MM.1S (cell line): ENCODE data around the gene CSRP1.
"Not testable (repeated sequence)": the region's sequence is repeated elsewhere in the genome, so short reads cannot be mapped to it uniquely, and the experiment has no call there.

Source experiments
- DNase-seq: peaks from one replicate; pipeline ENCODE4 v3.0.0-alpha.2; 2015
- H2AFZ ChIP-seq: fragments of 300-600 bp; sonication (generic); 2 replicates; pipeline ENCODE4 v1.6.0; 2016; ENCODE audit warnings: antibody characterized with exemption, low read length
- H3F3A ChIP-seq: fragments of 300-600 bp; sonication (generic); 2 replicates; pipeline ENCODE4 v1.6.1; 2016; ENCODE audit warnings: mild to moderate bottlenecking, antibody characterized with exemption, low read length, moderate library complexity, mixed read lengths; ENCODE audit not compliant: insufficient read depth
- H3K27ac ChIP-seq: fragments of 300-600 bp; sonication (generic); 2 replicates; pipeline ENCODE4 v1.5.1; 2016; ENCODE audit warnings: mild to moderate bottlenecking, low read length
- H3K27me3 ChIP-seq: fragments of 300-600 bp; sonication (generic); replicated peaks from 2 replicates; pipeline ENCODE4 v1.6.0; 2016; ENCODE audit warnings: low read length; ENCODE audit not compliant: insufficient read depth
- H3K36me3 ChIP-seq: fragments of 300-600 bp; sonication (generic); replicated peaks from 2 replicates; pipeline ENCODE4 v1.6.1; 2016; ENCODE audit warnings: mild to moderate bottlenecking, low read length, mixed read lengths; ENCODE audit not compliant: insufficient read depth
- H3K4me1 ChIP-seq: fragments of 300-600 bp; sonication (generic); 2 replicates; pipeline ENCODE4 v1.6.1; 2016; ENCODE audit warnings: low read length, mixed read lengths
- H3K4me2 ChIP-seq: fragments of 300-600 bp; sonication (generic); 2 replicates; pipeline ENCODE4 v1.6.0; 2016; ENCODE audit warnings: low read depth, low read length
- H3K4me3 ChIP-seq: fragments of 300-600 bp; sonication (generic); 2 replicates; pipeline ENCODE4 v1.5.1; 2016; ENCODE audit warnings: low read length, mixed read lengths
- H3K79me2 ChIP-seq: fragments of 300-600 bp; sonication (generic); 2 replicates; pipeline ENCODE4 v1.6.1; 2016; ENCODE audit warnings: mixed run types, low read length, mixed read lengths
- H3K9ac ChIP-seq: fragments of 300-600 bp; sonication (generic); 2 replicates; pipeline ENCODE4 v1.6.1; 2016; ENCODE audit warnings: low read length, mixed read lengths
- H3K9me2 ChIP-seq: fragments of 300-600 bp; sonication (generic); replicated peaks from 2 replicates; pipeline ENCODE4 v1.6.1; 2016; ENCODE audit warnings: mild to moderate bottlenecking, low read length, mixed read lengths; ENCODE audit not compliant: insufficient read depth
- H3K9me3 ChIP-seq: fragments of 300-600 bp; sonication (generic); replicated peaks from 2 replicates; pipeline ENCODE4 v1.6.1; 2016; ENCODE audit warnings: mild to moderate bottlenecking, low read length, mixed read lengths; ENCODE audit not compliant: insufficient read depth
- H4K20me1 ChIP-seq: fragments of 300-600 bp; sonication (generic); 2 replicates; pipeline ENCODE4 v1.6.1; 2016; ENCODE audit warnings: mild to moderate bottlenecking, low read length, moderate library complexity, mixed read lengths; ENCODE audit not compliant: insufficient read depth
- CTCF ChIP-seq: fragments of 300-600 bp; sonication (generic); IDR thresholded peaks from 2 replicates; pipeline ENCODE4 v1.5.1; 2016; ENCODE audit warnings: antibody characterized with exemption, low read length, mixed read lengths
- EZH2 ChIP-seq: fragments of 300-600 bp; sonication (generic); optimal IDR thresholded peaks from 2 replicates; pipeline ENCODE3; 2017; ENCODE audit warnings: low read depth, mild to moderate bottlenecking, antibody characterized with exemption, low read length, mixed read lengths
- EZH2phosphoT487 ChIP-seq: fragments of 300-600 bp; sonication (generic); IDR thresholded peaks from 2 replicates; pipeline ENCODE4 v1.6.1; 2018; ENCODE audit warnings: antibody characterized with exemption, low read length

The CSRP1 gene

GRCh38 chr1:201528631-201529252 lies 21.8 kb upstream of the CSRP1 start:
- H3K4me1 ChIP-seq: no peaks in the 10 kb centered on the region
- no peak overlapping the region for H3K9ac ChIP-seq
- H3K4me2 ChIP-seq: no peak overlapping the region
- H3K79me2 ChIP-seq: no peaks in the 10 kb centered on the region
- no peaks in the 10 kb centered on the region for H3K36me3 ChIP-seq
- TF ChIP-seq EZH2: no peak
- no peak for TF ChIP-seq EZH2phosphoT487
- TF ChIP-seq CTCF: no peak
- no peak overlapping the region for H3K27ac ChIP-seq
- H3K4me3 ChIP-seq: no peak overlapping the region
- no peaks in the 10 kb centered on the region for H3F3A ChIP-seq
- no peak for DNase-seq
- H3K9me2 ChIP-seq: no peaks in the 10 kb centered on the region
- no peaks in the 10 kb centered on the region for H3K9me3 ChIP-seq
- H4K20me1 ChIP-seq: no peaks in the 10 kb centered on the region
- H3K27me3 ChIP-seq: no peaks in the 10 kb centered on the region
- no peak overlapping the region for H2AFZ ChIP-seq

DNA sequence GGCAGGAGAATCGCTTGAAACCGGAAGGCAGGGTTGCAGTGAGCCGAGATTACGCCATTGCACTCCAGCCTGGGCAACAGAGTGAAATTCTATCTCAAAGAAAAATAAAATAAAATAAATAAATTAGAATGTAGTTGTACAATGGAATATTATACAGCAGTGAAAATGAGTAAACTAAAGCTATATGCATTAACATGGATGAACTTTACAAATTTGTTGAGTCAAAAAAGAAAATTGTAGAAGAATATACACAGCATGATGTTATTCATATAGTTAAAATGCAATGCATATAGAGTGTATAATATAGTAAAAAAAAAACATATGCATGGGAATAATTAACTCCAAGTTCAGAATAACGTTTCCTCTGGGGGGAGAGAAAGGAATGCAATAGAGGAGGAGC lies 21.0 kb upstream of the CSRP1 start:
- no peak for DNase-seq
- H3K9me2 ChIP-seq: no peaks in the 10 kb centered on the region
- H3F3A ChIP-seq: no peaks in the 10 kb centered on the region
- H2AFZ ChIP-seq: no peak overlapping the region
- H3K9me3 ChIP-seq: no peaks in the 10 kb centered on the region
- H3K36me3 ChIP-seq: no peaks in the 10 kb centered on the region
- H3K9ac ChIP-seq: no peak overlapping the region
- no peak overlapping the region for H3K4me3 ChIP-seq
- no peak overlapping the region for H3K4me2 ChIP-seq
- no peaks in the 10 kb centered on the region for H3K79me2 ChIP-seq
- TF ChIP-seq EZH2phosphoT487: no peak
- no peak for TF ChIP-seq CTCF
- no peak for TF ChIP-seq EZH2
- no peak overlapping the region for H3K27ac ChIP-seq
- H3K27me3 ChIP-seq: no peaks in the 10 kb centered on the region
- no peaks in the 10 kb centered on the region for H4K20me1 ChIP-seq
- H3K4me1 ChIP-seq: no peaks in the 10 kb centered on the region

- H3K36me3 ChIP-seq: no peaks in the 10 kb centered on the region
- no peaks in the 10 kb centered on the region for H3K27me3 ChIP-seq
- H3K4me2 ChIP-seq: no peak overlapping the region
- H3K4me3 ChIP-seq: no peak overlapping the region
- no peaks in the 10 kb centered on the region for H3K4me1 ChIP-seq
- TF ChIP-seq CTCF: no peak
- no peak for TF ChIP-seq EZH2phosphoT487
- no peak for TF ChIP-seq EZH2
- no peaks in the 10 kb centered on the region for H4K20me1 ChIP-seq
- DNase-seq: no peak
- no peaks in the 10 kb centered on the region for H3K79me2 ChIP-seq
- no peaks in the 10 kb centered on the region for H3F3A ChIP-seq
- H3K9me3 ChIP-seq: no peaks in the 10 kb centered on the region
- no peak overlapping the region for H3K27ac ChIP-seq
- no peak overlapping the region for H3K9ac ChIP-seq
- no peak overlapping the region for H2AFZ ChIP-seq
- no peaks in the 10 kb centered on the region for H3K9me2 ChIP-seq
Measured at GRCh38 chr1:201525193-201525778, 18.4 kb upstream of the CSRP1 start.

GRCh38 chr1:201520046-201520575 lies 13.2 kb upstream of the CSRP1 start:
- H4K20me1 ChIP-seq, H3K4me3 ChIP-seq: not testable (repeated sequence)

More at GRCh38 chr1:201520046-201520575, 13.2 kb upstream of the CSRP1 start:
- H3K27me3 ChIP-seq, H3K9me2 ChIP-seq, H3K9me3 ChIP-seq, H2AFZ ChIP-seq, H3K4me1 ChIP-seq, H3K79me2 ChIP-seq, H3K27ac ChIP-seq, DNase-seq, H3K4me2 ChIP-seq, H3K9ac ChIP-seq, H3K36me3 ChIP-seq, H3F3A ChIP-seq: not testable (repeated sequence)
